GM12878 (cell line): ENCODE data around the gene POLR2L. TPM values are rescaled to one million over a fixed set of nuclear protein-coding genes. Genes with fewer than 3 reads are reported as not detected.

Experiments
- ATAC-seq: fragments of 200-7000 bp; cut with Tn5 transposase; 3 replicates; pipeline ENCODE4 v1.9.1; 2020; ENCODE audit warnings: mild to moderate bottlenecking, moderate library complexity
- BruUV-seq: library from RNA; stranded (reverse); fragments of 400-500 nt; replicated peaks from 2 replicates; lab custom pipeline; 2021; lab: Mats Ljungman, UMichigan
- CTCF ChIA-PET: fragments of 300-600 bp; sonication (Branson Sonifier 250); formaldehyde crosslinking; extraction: SDS; loops from one replicate; lab custom pipeline; 2021; ENCODE audit warnings: inconsistent platforms; lab: Yijun Ruan, JAX
- POLR2A ChIA-PET: fragments of 350-600 bp; formaldehyde crosslinking; extraction: SDS; loops from one replicate; lab custom pipeline; 2021; ENCODE audit warnings: inconsistent platforms; lab: Charles Lee
- RAD21 ChIA-PET: fragments of 300-600 bp; sonication (Branson Sonifier 250); formaldehyde crosslinking; loops from one replicate; lab custom pipeline; 2023; ENCODE audit warnings: antibody characterized with exemption; ENCODE audit not compliant: unreplicated experiment; lab: Charles Lee
- SMC1A ChIA-PET: fragments of 300-600 bp; sonication (Branson Sonifier 250); formaldehyde crosslinking; loops from one replicate; lab custom pipeline; 2023; ENCODE audit not compliant: unreplicated experiment, uncharacterized antibody; lab: Charles Lee
- DNase-seq: peaks from one replicate; pipeline ENCODE4 v3.0.0-alpha.2; 2011; ENCODE audit warnings: low read depth, low spot score
- FAIRE-seq: peaks from 3 replicates; lab custom pipeline; 2011; peaks lifted over from hg19 to GRCh38; lab: Jason Lieb, UNC
- H2AFZ ChIP-seq: 2 replicates; pipeline ENCODE4 v1.6.0; 2011; ENCODE audit warnings: low read depth, low read length, control low read depth; ENCODE audit not compliant: control insufficient read depth
- H3K27ac ChIP-seq: 2 replicates; pipeline ENCODE4 v1.5.1; 2011; ENCODE audit warnings: control low read depth; ENCODE audit not compliant: control insufficient read depth, insufficient read depth
- H3K27me3 ChIP-seq, 2 experiments: replicated peaks in 1 of 2; 2 replicates each; pipeline versions ENCODE4 v1.6.0 to v1.6.1; 2011; ENCODE audit warnings: low read length in 1 of 2; ENCODE audit not compliant: control insufficient read depth in 2 of 2, insufficient read depth in 2 of 2
- H3K36me3 ChIP-seq, 2 experiments: 2 replicates each; pipeline ENCODE4 v1.5.1; 2011; ENCODE audit warnings: low read length in 1 of 2; ENCODE audit not compliant: control insufficient read depth in 2 of 2, insufficient read depth in 2 of 2
- H3K4me1 ChIP-seq: 2 replicates; pipeline ENCODE4 v1.6.1; 2011; ENCODE audit warnings: mild to moderate bottlenecking, low read length, moderate library complexity, mixed read lengths; ENCODE audit not compliant: control insufficient read depth, insufficient read depth
- H3K4me2 ChIP-seq: 2 replicates; pipeline ENCODE4 v1.6.0; 2011; ENCODE audit warnings: control low read depth; ENCODE audit not compliant: control insufficient read depth, insufficient read depth
- H3K4me3 ChIP-seq: fragments of 200-600 bp; sonication (generic); 2 replicates; pipeline ENCODE4 v1.5.1; 2016
- H3K79me2 ChIP-seq: 2 replicates; pipeline ENCODE4 v1.6.0; 2011; ENCODE audit warnings: low read length; ENCODE audit not compliant: control insufficient read depth, insufficient read depth
- H3K9ac ChIP-seq: 2 replicates; pipeline ENCODE4 v1.8.0; 2011; ENCODE audit warnings: low read length, control low read depth, mixed read lengths; ENCODE audit not compliant: control insufficient read depth, insufficient read depth
- H3K9me3 ChIP-seq: replicated peaks from 3 replicates; pipeline ENCODE4 v1.5.1; 2011; ENCODE audit warnings: mild to moderate bottlenecking, low read length; ENCODE audit not compliant: control insufficient read depth, insufficient read depth
- H4K20me1 ChIP-seq: 2 replicates; pipeline ENCODE4 v1.6.0; 2011; ENCODE audit not compliant: control insufficient read depth, insufficient read depth
- E4F1 ChIP-seq: fragments of 450-650 bp; IDR thresholded peaks from 2 replicates; pipeline ENCODE4 v1.6.1; 2018; ENCODE audit warnings: borderline replicate concordance, mild to moderate bottlenecking; ENCODE audit not compliant: partially characterized antibody
- FOXM1 ChIP-seq: IDR thresholded peaks from 2 replicates; pipeline ENCODE4 v1.6.1; 2012; ENCODE audit warnings: low read depth, mild to moderate bottlenecking, inconsistent platforms, low read length, moderate library complexity
- GABPA ChIP-seq: IDR thresholded peaks from 2 replicates; pipeline ENCODE4 v1.6.1; 2014; ENCODE audit warnings: antibody characterized with exemption, low read depth, mild to moderate bottlenecking, inconsistent platforms
- HDAC6 ChIP-seq: fragments of 200-600 bp; sonication (generic); IDR thresholded peaks from one replicate; pipeline ENCODE4 v1.8.0; 2017; ENCODE audit warnings: antibody characterized with exemption; ENCODE audit not compliant: unreplicated experiment
- MYB ChIP-seq: fragments of 150-350 bp; IDR thresholded peaks from 2 replicates; pipeline ENCODE4 v1.6.1; 2014; ENCODE audit warnings: mild to moderate bottlenecking, low read depth, low read length, borderline replicate concordance
- NFXL1 ChIP-seq: fragments of 450-650 bp; IDR thresholded peaks from 2 replicates; pipeline ENCODE4 v1.6.1; 2017; ENCODE audit warnings: antibody characterized with exemption, mild to moderate bottlenecking, borderline replicate concordance
- PAX8 ChIP-seq: fragments of 450-650 bp; IDR thresholded peaks from 2 replicates; pipeline ENCODE4 v1.6.1; 2017; ENCODE audit warnings: mild to moderate bottlenecking, moderate library complexity
- RAD21 ChIP-seq: IDR thresholded peaks from 2 replicates; pipeline ENCODE4 v1.6.1; 2011; ENCODE audit warnings: mild to moderate bottlenecking, low read depth, low read length, moderate library complexity; ENCODE audit not compliant: insufficient read depth
- RB1 ChIP-seq: fragments of 450-650 bp; formaldehyde crosslinking; IDR thresholded peaks from 2 replicates; pipeline ENCODE4 v1.6.1; 2017; ENCODE audit warnings: mild to moderate bottlenecking, borderline replicate concordance
- SIN3A ChIP-seq: IDR thresholded peaks from 2 replicates; pipeline ENCODE4 v1.6.1; 2012; ENCODE audit warnings: low read depth, low read length, improper control_type of control experiment
- SIX5 ChIP-seq: IDR thresholded peaks from 2 replicates; pipeline ENCODE4 v1.6.1; 2011; ENCODE audit warnings: mild to moderate bottlenecking, low read depth, low read length, moderate library complexity; ENCODE audit not compliant: severe bottlenecking
- TBL1XR1 ChIP-seq: IDR thresholded peaks from 2 replicates; pipeline ENCODE4 v1.6.1; 2012; ENCODE audit warnings: low read depth, low read length, improper control_type of control experiment
- ZNF687 ChIP-seq: fragments of 450-650 bp; IDR thresholded peaks from 2 replicates; pipeline ENCODE4 v1.6.1; 2017; ENCODE audit warnings: mild to moderate bottlenecking, moderate library complexity
- WGBS: methylation state at CpG from one replicate; pipeline ENCODE4 v1.1.6; 2016; ENCODE audit warnings: low lambda C conversion rate; ENCODE audit not compliant: insufficient replicate concordance, insufficient coverage; ENCODE audit errors: missing lambda C conversion rate; 5-methylcytosine and 5-hydroxymethylcytosine counted together
- in situ Hi-C: fragments of 300-500 bp; cut with MboI; formaldehyde crosslinking; loops from 9 replicates; pipeline ENCODE4 v1.14.3; 2018; ENCODE audit warnings: mixed read lengths
- intact Hi-C: fragments of 100-400 bp; cut with micrococcal nuclease; formaldehyde crosslinking; loops from one replicate; pipeline ENCODE4 v1.14.2; 2022; ENCODE audit not compliant: unreplicated experiment
- polyA plus RNA-seq, 11 experiments: library from polyadenylated mRNA; depleted of rRNA in 4 of 11; unstranded in 6 of 11; stranded (reverse) in 5 of 11; fragments of >200 nt; fragmentation: Nextera tagmentation in 4 of 11; fragmentation: Illumina TruSeq in 1 of 11; extraction: Ambion mirVana in 4 of 11; extraction: Trizol in 1 of 11; gene quantifications; 1 replicate in 1 of 11; 2 replicates in 10 of 11; pipeline versions ENCODE4 v1.2.1 to v1.2.3, GENCODE V29; 2011 to 2016; ENCODE audit warnings: inconsistent platforms in 2 of 11, missing spikeins in 2 of 11, low read depth in 1 of 11
- total RNA-seq, 4 experiments: library from RNA; depleted of rRNA in 3 of 4; stranded (reverse); fragments of >200 nt in 3 of 4; fragmentation: Illumina TruSeq in 1 of 4; extraction: Trizol in 1 of 4; gene quantifications; 2 replicates each; pipeline versions ENCODE4 v1.2.1 to v1.2.3, GENCODE V29; 2013 to 2021
- TF ChIP-seq, protein P1 (sequence below): IDR thresholded peaks from 2 replicates; pipeline ENCODE4 v1.6.1; 2012; ENCODE audit warnings: low read length, inconsistent platforms

Gene POLR2L
- total and polyA plus RNA-seq, 10 of the 15 experiments (the other 5 are each of a cell fraction or from before 2014, with no cell fraction given), result 23.1 to 497 (median 125) TPM

- FAIRE-seq, result no peak
- no peaks in the 10 kb centered on the region for H3K27me3 ChIP-seq
- H2AFZ ChIP-seq, result no peak overlapping the region
- no peaks in the 10 kb centered on the region for H3K4me1 ChIP-seq
- ATAC-seq, result no peak
- H3K27ac ChIP-seq, result no peak overlapping the region
- H3K4me2 ChIP-seq, result no peak overlapping the region
- intact Hi-C loops, result no loop called here
- POLR2A ChIA-PET, result no interaction called here
- no peak overlapping the region for H3K9ac ChIP-seq
- CTCF ChIA-PET, result no interaction called here
- no peaks in the 10 kb centered on the region for H4K20me1 ChIP-seq
- DNase-seq, result no peak
- in situ Hi-C loops, result no loop called here
- BruUV-seq, result no TSS peak
- H3K4me3 ChIP-seq, result no peak overlapping the region
- no peaks in the 10 kb centered on the region for H3K9me3 ChIP-seq
- no peaks in the 10 kb centered on the region for H3K79me2 ChIP-seq
- RAD21 ChIA-PET, result no interaction called here
- 43% methylated on average over 19 of the region's 20 CpGs for whole genome bisulfite sequencing
- SMC1A ChIA-PET, result no interaction called here
- H3K36me3 ChIP-seq, result no peaks in the 10 kb centered on the region
- TF ChIP-seq ZNF687, result no peak
- no peak for TF ChIP-seq RAD21
- TF ChIP-seq PAX8, result no peak
- TF ChIP-seq TBL1XR1, result no peak
- no peak for TF ChIP-seq SIN3A
- no peak for TF ChIP-seq FOXM1
- no peak for TF ChIP-seq NFXL1
- no peak for TF ChIP-seq MYB
- TF ChIP-seq GABPA, result no peak
- no peak for TF ChIP-seq RB1
- TF ChIP-seq SIX5, result no peak
- no peak for TF ChIP-seq HDAC6
- TF ChIP-seq E4F1, result no peak
- TF ChIP-seq, protein P1, sequence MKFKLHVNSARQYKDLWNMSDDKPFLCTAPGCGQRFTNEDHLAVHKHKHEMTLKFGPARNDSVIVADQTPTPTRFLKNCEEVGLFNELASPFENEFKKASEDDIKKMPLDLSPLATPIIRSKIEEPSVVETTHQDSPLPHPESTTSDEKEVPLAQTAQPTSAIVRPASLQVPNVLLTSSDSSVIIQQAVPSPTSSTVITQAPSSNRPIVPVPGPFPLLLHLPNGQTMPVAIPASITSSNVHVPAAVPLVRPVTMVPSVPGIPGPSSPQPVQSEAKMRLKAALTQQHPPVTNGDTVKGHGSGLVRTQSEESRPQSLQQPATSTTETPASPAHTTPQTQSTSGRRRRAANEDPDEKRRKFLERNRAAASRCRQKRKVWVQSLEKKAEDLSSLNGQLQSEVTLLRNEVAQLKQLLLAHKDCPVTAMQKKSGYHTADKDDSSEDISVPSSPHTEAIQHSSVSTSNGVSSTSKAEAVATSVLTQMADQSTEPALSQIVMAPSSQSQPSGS, result no peak
These were observed 19.8 kb upstream of the POLR2L start for GRCh38 chr11:862081-862661.
